Smooth muscle cell (in vitro differentiated cells): ENCODE results near the gene SECISBP2L. TPM values are rescaled to one million over a fixed set of nuclear protein-coding genes. Genes with fewer than 3 reads are reported as not detected.

Experiments
- DNase-seq: peaks from one replicate; lab custom pipeline; 2025; ENCODE audit not compliant: unreplicated experiment; lab: John Stamatoyannopoulos, UW
- H2AFZ ChIP-seq: fragments of 200-600 bp; sonication (generic); 2 replicates; pipeline ENCODE4 v1.6.0; 2016; ENCODE audit warnings: antibody characterized with exemption, low read depth, mild to moderate bottlenecking
- H3F3A ChIP-seq: fragments of 200-600 bp; sonication (generic); 2 replicates; pipeline ENCODE4 v1.6.0; 2017; ENCODE audit warnings: antibody characterized with exemption, low read depth
- H3K27ac ChIP-seq: fragments of 200-600 bp; sonication (generic); 2 replicates; pipeline ENCODE4 v1.5.1; 2016; ENCODE audit warnings: low read depth, mild to moderate bottlenecking
- H3K27me3 ChIP-seq: fragments of 200-600 bp; sonication (generic); 2 replicates; pipeline ENCODE4 v1.6.1; 2016; ENCODE audit warnings: low read depth, mild to moderate bottlenecking
- H3K36me3 ChIP-seq: fragments of 200-600 bp; sonication (generic); 2 replicates; pipeline ENCODE4 v1.5.1; 2016; ENCODE audit warnings: low read depth
- H3K4me1 ChIP-seq: fragments of 200-600 bp; sonication (generic); 2 replicates; pipeline ENCODE4 v1.5.1; 2016; ENCODE audit warnings: low read depth
- H3K4me2 ChIP-seq: fragments of 200-600 bp; sonication (generic); 2 replicates; pipeline ENCODE4 v1.6.0; 2016; ENCODE audit warnings: mild to moderate bottlenecking
- H3K4me3 ChIP-seq: fragments of 200-600 bp; sonication (generic); 2 replicates; pipeline ENCODE4 v1.5.1; 2016; ENCODE audit warnings: mild to moderate bottlenecking
- H3K79me2 ChIP-seq: fragments of 200-600 bp; sonication (generic); 2 replicates; pipeline ENCODE4 v1.6.0; 2016; ENCODE audit warnings: low read depth, mild to moderate bottlenecking
- H3K9ac ChIP-seq: fragments of 200-600 bp; sonication (generic); 2 replicates; pipeline ENCODE4 v1.6.0; 2016; ENCODE audit warnings: low read depth
- H3K9me3 ChIP-seq: fragments of 200-600 bp; sonication (generic); replicated peaks from 2 replicates; pipeline ENCODE4 v1.5.1; 2016; ENCODE audit warnings: low read depth
- H4K20me1 ChIP-seq: fragments of 200-600 bp; sonication (generic); 2 replicates; pipeline ENCODE4 v1.6.0; 2016; ENCODE audit warnings: low read depth
- CTCF ChIP-seq: fragments of 200-600 bp; sonication (generic); IDR thresholded peaks from 2 replicates; pipeline ENCODE4 v1.5.1; 2017; ENCODE audit warnings: borderline replicate concordance, mild to moderate bottlenecking, antibody characterized with exemption; ENCODE audit not compliant: insufficient read depth, poor library complexity, severe bottlenecking
- WGBS: methylation state at CpG from one replicate; pipeline ENCODE4 v1.1.7; 2016; ENCODE audit warnings: low lambda C conversion rate; 5-methylcytosine and 5-hydroxymethylcytosine counted together
- polyA plus RNA-seq: library from polyadenylated mRNA; unstranded; fragments of >200 nt; fragmentation: Nextera tagmentation; extraction: Ambion mirVana; gene quantifications from 2 replicates; pipeline ENCODE4 v1.2.1, GENCODE V29; 2016
- total RNA-seq: library from RNA; depleted of rRNA; stranded (reverse); fragments of >200 nt; gene quantifications from 2 replicates; pipeline ENCODE4 v1.2.3, GENCODE V29; 2014

The SECISBP2L gene
- total and polyA plus RNA-seq, 2 experiments from 2014 or later: 13.7 to 24.0 TPM

GRCh38 chr15:49038382-49038781 is 7.9 kb downstream of the SECISBP2L start:
- Histone ChIP-seq H3K9ac (no peak overlapping the region), H2AFZ (no peak overlapping the region), H3K4me1 (peaks cover 15% of the 10 kb centered on the region), H3K4me3 (no peak overlapping the region), H3K79me2 (peaks cover 82% of the 10 kb centered on the region), H4K20me1 (peaks cover 86% of the 10 kb centered on the region), H3K4me2 (peak overlapping the region; percentile 8), H3K27me3 (no peaks in the 10 kb centered on the region), H3K9me3 (no peaks in the 10 kb centered on the region), H3K27ac (peak overlapping the region; percentile 57), H3K36me3 (peaks cover 11% of the 10 kb centered on the region), H3F3A (no peaks in the 10 kb centered on the region)
- TF ChIP-seq CTCF: no peak
- no peak for DNase-seq

GRCh38 chr15:49037546-49037940 is 8.7 kb downstream of the SECISBP2L start:
- DNase-seq: no peak
- H3K27me3 ChIP-seq: no peaks in the 10 kb centered on the region
- H2AFZ ChIP-seq: no peak overlapping the region
- H3F3A ChIP-seq: no peaks in the 10 kb centered on the region
- H3K79me2 ChIP-seq: peaks cover 74% of the 10 kb centered on the region
- H4K20me1 ChIP-seq: peaks cover 78% of the 10 kb centered on the region
- peak overlapping the region; percentile 62 for H3K4me2 ChIP-seq
- H3K9ac ChIP-seq: no peak overlapping the region
- H3K4me3 ChIP-seq: no peak overlapping the region
- peak overlapping the region; percentile 57 for H3K27ac ChIP-seq
- no peak for TF ChIP-seq CTCF
- no peaks in the 10 kb centered on the region for H3K9me3 ChIP-seq
- H3K36me3 ChIP-seq: peaks cover 16% of the 10 kb centered on the region
- H3K4me1 ChIP-seq: peaks cover 12% of the 10 kb centered on the region

- H3K4me1 ChIP-seq: peaks cover 12% of the 10 kb centered on the region
- no peaks in the 10 kb centered on the region for H3K9me3 ChIP-seq
- no peaks in the 10 kb centered on the region for H3K27me3 ChIP-seq
- peak overlapping the region; percentile 57 for H3K27ac ChIP-seq
- no peak for DNase-seq
- H2AFZ ChIP-seq: no peak overlapping the region
- peaks cover 68% of the 10 kb centered on the region for H3K79me2 ChIP-seq
- whole genome bisulfite sequencing: 68% methylated on average over 3 of the region's 3 CpGs
- TF ChIP-seq CTCF: no peak
- no peaks in the 10 kb centered on the region for H3F3A ChIP-seq
- H3K4me2 ChIP-seq: peak overlapping the region; percentile 62
- H3K36me3 ChIP-seq: peaks cover 16% of the 10 kb centered on the region
- no peak overlapping the region for H3K4me3 ChIP-seq
- no peak overlapping the region for H3K9ac ChIP-seq
- H4K20me1 ChIP-seq: peaks cover 73% of the 10 kb centered on the region
Measured at GRCh38 chr15:49036650-49037545, 9.3 kb downstream of the SECISBP2L start.

- DNase-seq: no peak
- no peaks in the 10 kb centered on the region for H3F3A ChIP-seq
- H3K27ac ChIP-seq: no peak overlapping the region
- no peak overlapping the region for H3K4me3 ChIP-seq
- no peak overlapping the region for H3K4me2 ChIP-seq
- no peaks in the 10 kb centered on the region for H3K27me3 ChIP-seq
- TF ChIP-seq CTCF: no peak
- no peak overlapping the region for H2AFZ ChIP-seq
- no peak overlapping the region for H3K9ac ChIP-seq
- peaks cover 16% of the 10 kb centered on the region for H3K36me3 ChIP-seq
- H3K4me1 ChIP-seq: peaks cover 12% of the 10 kb centered on the region
- H3K79me2 ChIP-seq: peaks cover 64% of the 10 kb centered on the region
- 92% methylated on average over 2 of the region's 2 CpGs for WGBS
- H3K9me3 ChIP-seq: no peaks in the 10 kb centered on the region
- H4K20me1 ChIP-seq: peaks cover 65% of the 10 kb centered on the region
Measured at GRCh38 chr15:49035825-49036224, 10.4 kb downstream of the SECISBP2L start.
